CD4-positive, alpha-beta T cell treated with Interleukin-4 for 1 hour (primary cell): ENCODE data around the gene LRFN5.
"Not testable (repeated sequence)": the region's sequence is repeated elsewhere in the genome, so short reads cannot be mapped to it uniquely, and the experiment has no call there.

Experiments used
- DNase-seq, 2 donors: peaks; one replicate each; pipeline ENCODE4 v3.0.0-alpha.2; 2020 to 2022

LRFN5 gene

DNA sequence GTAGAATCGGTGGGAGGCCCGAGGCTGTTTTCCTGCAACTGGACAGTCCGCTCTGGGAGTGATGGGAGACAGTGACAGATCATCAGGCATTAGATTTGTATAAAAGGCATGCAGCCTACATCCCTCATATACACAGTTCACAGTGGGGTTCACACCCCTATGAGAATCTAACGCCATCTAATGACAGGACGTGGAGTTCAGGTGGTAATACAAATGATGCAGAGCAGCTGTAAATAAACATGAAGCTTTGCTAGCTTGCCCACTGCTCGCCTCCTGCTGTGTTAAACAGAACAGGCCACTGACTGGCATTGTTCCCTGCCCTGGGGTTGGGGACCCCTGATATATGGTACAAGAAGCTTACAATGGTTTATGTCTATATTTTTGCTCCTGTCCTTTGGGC lies 179.0 kb downstream of the LRFN5 start:
- DNase-seq = no peak

DNA sequence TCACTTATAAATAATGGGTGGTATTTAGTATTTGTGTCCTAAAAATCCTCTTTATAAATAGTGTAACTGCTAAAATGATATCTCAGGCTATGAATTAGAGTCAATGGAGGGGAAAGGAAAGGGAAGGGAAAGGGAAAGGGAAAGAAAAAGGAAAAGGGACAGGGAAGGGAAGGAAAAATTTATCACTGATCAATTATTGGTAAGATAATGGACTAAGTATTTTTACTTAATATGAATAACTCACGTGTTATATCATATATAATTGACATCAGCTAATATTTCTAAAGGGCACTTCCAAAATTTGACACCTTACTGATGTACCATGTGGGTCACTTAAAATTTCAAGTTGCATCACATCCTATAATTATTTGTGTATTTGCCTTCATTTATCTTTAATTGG lies 193.1 kb downstream of the LRFN5 start:
- no peak for DNase-seq

DNA sequence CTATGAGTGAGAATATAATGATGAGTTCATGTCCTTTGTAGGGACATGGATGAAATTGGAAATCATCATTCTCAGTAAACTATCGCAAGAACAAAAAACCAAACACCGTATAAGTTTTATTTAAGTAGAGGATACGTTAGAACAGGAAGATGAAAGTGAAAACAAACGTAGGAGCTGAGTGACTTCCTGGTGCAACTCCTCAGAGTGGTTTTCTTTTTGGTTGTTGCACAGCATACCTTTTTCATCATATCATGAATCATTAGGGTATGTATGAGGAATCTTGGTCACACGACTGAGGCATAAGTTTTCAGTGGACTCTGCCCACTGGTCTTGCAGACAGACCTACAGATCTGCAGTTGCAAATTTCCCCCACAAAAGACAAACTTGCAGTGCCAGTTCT lies 199.0 kb downstream of the LRFN5 start:
- DNase-seq = no peak

DNA sequence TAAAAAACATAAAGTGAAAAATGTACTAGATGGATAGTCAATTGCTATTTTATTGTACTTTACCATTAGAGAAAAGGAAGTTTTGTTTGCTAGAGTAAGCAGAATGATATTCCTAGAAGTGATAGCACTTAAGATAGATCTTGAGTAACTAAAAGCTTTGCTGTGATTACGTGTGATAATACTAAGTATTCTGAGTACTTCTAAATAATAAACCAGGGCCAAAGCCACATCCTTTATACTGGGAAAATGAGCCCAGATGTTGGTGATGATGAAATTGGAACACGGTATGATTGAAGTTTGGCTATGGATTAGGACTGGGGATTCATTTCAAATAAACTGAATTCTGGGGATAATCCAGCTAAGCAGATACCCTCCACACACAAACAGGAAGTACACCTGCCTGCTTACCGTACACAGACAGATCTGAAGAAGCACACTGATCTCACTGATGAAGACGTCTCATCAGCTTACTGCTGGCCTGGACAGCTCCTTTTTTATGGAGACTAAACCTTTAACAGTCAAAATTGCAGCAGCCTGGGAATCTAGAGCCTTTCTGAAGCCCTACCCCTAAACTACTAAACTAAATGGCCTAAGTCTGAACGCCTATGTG lies 199.8 kb downstream of the LRFN5 start:
- DNase-seq = no peak

DNA sequence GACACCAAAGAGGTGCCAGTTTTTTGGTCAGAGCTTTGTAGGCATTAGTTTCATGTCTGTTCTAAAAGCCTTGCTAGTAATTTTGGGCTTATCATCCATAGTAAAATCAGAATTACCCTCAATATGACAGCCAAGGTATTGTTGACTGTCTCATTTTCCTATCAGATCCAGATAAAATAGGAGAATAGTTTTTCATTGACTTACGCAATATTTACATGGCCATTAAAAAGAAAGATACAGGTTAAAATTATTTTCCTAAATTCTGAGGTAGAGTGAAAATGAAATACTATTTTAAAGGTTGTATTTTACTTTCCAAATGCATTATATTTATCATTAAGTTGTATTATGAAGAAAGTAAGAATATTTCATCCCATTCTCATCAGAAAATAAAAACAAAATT lies 203.7 kb downstream of the LRFN5 start:
- DNase-seq = no peak

DNA sequence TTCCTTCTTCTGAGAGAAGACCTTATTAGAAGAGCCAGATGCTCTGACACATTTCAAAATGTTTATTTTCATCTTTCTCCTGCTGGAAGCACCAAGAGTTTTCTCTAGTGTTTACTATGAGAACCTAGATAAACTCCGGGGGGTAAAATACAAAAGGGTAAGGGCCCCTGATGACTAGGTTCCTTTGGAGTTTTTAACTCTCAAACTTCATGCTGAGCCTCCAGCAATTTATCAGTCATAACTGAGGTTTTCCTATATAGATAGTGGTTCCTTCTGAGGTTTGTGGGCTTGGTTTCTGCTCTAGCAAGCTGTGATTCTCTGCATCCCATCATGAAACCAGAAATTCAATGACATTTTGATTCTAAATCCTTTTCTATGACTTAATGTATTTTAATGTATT lies 210.9 kb downstream of the LRFN5 start:
- no peak for DNase-seq

DNA sequence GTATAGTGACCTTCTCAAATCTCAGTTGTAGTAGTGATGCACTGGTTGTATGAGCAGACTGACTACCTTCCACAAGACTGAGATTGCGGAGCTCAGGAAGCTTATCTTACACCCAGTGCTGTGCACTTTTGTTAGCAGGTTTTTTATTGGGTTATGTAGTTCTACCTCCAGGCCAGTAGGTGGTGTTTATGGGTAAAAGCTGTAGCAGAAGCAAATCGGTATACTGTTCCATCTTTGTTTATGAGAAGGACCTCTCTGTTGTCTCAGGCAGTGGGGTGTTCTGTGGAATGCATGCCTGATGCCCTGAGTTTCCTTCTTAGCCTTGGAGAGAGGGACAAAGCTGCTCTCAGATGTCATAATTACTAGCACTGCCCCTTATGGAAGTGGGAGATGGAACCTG lies 217.8 kb downstream of the LRFN5 start:
- DNase-seq = no peak

DNA sequence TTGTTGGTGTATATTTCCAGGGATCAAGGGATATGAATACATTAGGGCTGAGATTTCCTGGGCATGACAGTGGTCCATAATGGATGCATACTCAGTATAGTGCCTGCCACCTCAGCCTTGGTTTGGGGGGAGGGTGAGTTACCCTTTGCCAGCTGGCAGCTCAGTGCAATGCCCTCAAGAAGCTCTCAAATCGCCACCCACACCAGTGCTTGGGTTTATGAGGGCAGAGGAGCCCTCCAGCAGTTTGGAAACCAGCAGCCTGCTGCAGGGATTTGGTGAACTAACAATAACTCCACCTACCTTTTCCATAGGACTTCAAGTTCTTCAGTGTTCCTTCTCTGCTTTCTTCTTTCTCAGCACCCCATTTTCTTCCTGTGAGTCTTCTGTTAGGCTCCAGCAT lies 218.9 kb downstream of the LRFN5 start:
- DNase-seq = no peak

DNA sequence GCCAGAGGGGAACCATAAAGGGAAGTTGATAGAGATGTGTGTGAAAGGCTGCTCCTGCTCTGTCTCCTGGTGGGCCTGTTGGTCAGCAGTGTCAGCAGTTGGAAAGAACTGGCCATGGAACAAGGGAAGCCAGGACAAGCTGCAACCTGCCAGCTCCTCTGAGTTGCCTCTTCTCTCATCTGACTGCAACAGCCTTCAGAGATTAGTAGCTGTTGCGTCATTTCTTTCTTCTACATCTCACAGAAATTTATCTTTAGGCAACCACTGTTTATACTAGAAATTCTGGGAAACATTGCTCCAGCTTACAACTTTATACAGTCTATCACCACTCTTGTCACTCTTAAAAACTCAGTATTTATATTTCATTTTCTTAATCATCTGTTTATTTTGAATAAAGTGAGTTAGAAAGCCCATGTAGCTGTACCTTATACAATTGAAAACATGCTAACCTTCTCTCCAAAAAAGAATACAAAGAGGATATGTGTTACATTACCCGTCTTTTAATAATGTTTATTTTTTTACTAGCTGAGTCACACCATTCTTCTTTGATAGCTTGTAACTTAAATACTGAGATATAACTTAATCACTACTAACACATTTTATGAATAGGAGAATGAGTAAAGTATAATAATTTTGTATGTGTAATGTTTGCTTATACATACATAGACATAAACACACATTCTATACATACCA lies 224.2 kb downstream of the LRFN5 start:
- no peak for DNase-seq

DNA sequence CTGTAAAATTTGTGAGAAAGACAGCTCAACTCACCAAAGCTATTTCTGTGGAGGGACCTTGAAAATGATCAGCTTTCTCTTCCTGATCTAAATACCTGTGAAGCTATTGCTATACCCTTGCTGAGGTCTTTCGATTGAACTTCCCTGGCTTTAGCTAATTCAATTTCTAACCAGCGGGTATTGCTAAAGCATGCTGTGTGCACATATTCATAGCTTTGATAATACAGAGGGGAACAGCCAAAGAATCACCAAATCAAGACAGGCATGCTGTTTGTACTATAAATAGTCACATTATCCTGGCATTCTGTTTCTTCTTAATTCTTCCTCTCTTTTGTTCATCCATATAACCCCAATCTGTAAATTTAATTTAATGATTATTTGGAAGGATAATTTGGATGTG lies 233.0 kb downstream of the LRFN5 start:
- DNase-seq = no peak

DNA sequence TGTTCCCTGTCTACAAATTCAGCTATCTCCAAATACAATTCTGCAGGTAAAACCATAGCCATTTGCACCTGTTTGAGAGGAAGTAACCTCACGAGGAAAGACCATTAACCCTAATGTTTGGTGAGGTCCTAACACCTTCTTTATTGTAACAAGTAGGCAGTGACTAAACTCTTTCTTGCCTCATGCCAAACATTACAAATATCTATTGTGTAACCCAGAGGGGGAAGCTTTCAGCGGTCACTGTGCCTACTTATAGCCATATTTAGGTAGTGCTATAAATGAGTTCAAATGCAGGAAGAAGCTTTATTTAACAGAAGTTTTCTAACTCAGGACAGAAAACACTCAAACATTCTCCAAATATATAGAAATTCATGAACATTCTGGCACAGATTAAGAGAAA lies 252.7 kb downstream of the LRFN5 start:
- no peak for DNase-seq

DNA sequence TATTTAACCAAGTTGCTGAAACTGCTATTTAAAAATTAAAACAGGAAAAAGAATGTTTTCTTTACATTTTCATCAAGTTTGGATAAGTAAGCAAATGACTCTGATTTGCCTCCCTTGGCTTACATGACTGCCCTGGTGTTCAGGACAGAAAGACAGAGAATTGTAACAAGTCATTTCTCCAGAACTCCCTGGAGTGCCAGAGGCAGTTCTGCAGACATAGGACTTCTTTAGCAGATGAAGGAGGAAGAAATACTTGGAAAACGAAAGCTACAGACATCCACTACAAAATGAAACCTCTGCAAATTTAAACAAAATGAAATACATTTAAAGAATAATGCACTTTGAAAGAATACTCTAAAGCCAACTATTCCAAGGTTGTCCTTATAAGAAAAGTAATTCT lies 253.9 kb downstream of the LRFN5 start:
- DNase-seq = no peak

DNA sequence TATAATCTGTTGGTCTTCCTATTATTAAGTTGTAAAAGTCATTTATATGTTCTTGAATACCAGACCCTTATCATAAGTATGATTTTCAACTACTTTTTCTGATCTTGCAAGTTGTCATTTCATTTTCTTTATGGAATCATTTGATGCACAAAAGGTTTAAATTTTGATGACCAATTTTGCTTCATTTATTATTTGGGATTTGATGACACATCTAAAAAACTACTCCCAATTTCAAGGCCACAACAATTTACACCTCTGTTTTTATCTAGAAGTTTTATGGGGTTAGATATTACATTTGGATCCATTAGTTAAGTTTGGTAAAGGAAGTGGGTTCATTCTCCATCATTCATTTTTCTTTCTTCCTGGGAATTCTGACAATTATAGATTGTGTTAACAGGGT lies 259.2 kb downstream of the LRFN5 start:
- DNase-seq = no peak

DNA sequence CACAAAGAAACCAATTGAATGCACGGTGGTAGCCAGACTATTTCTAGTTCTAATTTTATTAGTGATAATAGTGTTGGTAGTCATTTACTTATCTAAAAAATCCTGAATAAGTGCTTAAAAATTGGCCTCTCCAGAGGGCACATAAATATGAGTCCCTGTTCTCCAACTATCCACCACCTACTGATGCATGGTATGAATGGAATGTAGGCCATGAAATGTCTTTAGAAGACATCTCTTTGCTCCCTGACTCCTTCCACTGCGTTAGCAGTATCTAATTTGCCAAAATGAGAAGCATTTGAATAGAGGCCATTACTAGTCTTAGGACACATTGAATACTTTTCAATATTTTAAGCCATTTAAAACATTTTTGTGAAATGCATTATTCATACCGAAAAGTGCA lies 261.7 kb downstream of the LRFN5 start:
- DNase-seq = no peak

DNA sequence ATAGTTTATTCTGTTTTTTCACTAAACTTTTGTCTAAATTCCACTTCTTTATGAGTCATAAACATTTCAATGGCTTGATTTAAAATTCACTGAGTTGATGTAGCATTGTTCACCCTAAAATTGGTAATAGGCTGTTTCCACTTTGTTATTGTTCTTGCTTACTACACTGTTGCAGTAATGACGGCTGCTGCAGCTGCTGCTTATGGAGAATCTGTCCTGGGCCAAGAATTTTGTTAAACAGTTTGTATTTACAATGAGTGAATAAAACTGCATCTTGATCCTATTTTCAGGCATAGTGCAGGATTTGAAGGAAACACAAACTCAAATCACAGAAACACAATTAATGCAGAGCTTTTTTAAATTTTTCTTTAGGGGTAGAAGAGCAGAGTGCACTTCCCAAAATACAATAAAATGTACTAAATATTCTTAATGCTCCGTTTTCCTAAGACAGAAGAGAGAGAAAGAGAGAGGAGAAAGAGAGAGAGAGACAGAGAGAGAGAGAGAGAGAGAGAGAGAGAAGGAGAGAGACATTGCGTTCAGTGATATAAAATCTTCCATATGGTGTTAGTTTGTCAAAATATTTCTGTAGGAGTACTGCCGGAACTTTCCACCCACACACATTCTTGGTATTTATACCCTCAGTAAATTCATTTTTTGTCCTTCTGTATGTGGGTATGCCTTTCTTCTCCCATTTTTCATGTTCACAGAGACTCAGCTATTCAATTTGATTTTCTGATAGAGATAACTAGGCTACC lies 266.4 kb downstream of the LRFN5 start:
- DNase-seq = no peak

DNA sequence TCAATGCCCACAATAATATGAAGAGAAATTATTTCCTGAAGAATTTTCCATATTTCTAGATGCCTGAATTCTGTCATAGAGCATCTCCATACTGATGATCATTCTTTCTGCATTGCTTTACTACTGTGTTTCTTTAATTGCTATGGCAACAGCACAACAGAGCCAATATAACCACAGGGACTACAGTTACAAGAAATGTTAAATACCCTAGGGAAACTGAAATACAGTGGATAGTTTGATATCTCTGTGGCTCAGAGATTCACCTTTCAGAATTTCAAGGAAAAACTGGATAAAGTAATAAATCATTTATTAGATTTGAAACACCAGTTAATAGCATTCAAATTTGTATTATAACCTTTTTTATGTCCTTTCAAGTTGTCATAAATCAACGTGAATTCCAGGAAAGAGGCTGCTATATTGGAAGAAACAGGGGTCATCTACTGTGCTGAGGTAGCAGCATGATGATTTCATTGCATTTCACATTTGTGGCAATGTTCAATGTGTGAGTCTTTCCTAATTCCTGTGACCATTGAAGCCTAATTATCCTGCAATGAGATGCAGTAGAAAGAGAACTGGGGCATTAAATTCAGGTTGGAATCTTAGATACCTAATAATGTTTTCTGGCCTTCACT lies 267.1 kb downstream of the LRFN5 start:
- DNase-seq = no peak

DNA sequence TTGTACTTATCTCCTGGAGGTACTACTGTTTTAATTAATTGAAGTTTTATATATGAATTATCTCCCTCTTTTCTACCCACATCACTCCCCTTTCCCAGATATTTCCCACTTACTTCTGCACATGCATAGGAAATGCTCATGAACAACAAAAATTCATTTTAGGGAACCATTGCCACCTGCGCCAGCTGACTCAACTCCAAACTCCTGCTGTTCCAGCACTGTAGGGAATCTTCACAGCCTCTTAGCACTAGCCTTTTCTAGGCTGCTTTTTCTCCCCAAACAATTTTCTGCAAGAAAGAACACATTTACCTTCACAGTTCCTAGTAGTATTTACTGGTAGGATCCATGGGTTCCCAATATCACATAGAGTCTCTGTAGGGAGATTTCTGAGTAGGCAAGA lies 268.4 kb downstream of the LRFN5 start:
- DNase-seq = no peak

DNA sequence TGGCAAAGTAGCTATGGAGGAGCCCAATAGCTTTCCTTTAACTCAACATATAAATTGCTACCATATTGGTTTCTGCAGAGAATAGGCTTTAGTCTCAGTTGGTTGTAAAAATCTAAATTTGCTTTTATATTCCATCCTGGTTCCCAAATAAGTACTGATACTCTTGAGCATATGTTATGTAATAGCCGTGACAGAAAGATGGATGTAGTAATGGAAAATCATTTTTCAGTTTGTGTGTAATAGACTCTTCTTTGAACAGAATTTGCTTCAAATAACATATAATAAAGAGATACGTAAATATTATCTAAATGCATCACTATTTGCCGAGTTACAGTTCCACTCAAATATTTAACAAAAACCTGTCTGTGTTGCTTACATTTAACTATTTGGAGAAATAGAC lies 271.6 kb downstream of the LRFN5 start:
- DNase-seq = no peak

DNA sequence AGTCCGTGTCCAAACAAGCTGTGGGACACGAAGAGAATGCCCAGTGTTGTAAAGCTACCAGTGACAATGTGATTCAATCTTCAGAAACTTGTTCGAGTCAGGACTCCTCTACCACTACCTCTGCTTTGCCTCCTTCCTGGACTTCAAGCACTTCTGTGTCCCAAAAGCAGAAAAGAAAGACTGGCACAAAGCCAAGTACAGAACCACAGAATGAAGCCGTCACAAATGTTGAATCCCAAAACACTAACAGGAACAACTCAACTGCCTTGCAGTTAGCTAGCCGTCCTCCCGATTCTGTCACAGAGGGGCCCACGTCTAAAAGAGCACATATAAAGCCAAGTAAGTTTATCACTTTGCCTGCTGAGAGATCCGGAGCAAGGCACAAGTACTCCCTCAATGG lies 284.9 kb downstream of the LRFN5 start:
- DNase-seq = no peak

DNA sequence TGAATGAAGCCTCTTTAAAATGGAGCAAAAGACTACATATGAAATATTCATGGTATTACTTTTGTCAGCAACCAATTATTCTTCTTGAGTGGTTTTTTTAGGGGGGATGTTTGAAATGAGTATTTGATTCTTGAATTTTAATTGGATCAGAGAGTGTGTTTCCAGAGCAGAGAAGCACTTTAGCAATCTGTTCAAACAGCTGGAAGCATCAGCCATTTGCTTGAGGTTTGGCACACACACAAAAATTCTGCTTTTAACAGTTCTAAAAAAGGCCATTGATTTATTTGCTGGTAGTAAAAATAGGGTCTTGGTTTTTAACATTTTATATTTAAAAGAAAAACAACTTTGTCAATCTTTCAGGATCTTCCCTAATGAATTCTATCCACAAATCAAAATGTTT lies 292.7 kb downstream of the LRFN5 start:
- no peak for DNase-seq

DNA sequence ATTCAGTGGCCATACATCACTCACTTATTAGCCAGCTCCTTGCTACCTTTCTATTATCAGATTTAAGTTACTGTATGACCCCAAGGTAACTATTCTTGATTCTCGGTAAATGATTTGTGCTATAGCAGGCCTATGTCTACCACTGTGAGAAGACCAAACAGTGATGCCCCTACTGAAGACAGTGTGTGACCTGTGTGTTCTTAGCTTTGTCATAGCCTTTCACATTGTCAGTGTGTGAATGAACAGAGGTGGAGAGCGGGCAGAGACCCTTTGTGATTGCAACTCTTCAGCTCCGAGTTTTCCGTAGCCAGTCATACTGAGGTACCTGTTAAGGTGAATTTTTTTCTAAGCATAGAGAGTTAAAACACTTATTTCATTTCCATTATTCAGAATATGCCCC lies 294.0 kb downstream of the LRFN5 start:
- DNase-seq = no peak

DNA sequence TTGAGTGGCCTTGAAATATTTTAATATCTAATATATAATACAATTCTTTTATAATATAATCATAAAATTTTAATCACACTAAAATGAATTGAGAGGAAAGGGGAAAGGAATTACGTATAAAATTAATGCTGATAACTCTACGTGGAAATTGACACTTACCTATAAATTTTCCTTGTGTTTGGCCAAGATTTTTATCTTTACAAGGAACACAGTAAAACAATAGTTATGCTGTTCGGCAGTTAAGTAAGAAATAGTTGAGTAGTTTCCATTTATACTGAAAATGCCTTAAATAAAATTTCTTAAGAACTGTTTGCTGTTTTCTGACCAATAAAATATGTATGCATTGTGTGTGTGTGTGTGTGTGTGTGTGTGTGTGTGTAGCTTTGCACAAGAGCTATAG lies 294.4 kb downstream of the LRFN5 start:
- DNase-seq = no peak

DNA sequence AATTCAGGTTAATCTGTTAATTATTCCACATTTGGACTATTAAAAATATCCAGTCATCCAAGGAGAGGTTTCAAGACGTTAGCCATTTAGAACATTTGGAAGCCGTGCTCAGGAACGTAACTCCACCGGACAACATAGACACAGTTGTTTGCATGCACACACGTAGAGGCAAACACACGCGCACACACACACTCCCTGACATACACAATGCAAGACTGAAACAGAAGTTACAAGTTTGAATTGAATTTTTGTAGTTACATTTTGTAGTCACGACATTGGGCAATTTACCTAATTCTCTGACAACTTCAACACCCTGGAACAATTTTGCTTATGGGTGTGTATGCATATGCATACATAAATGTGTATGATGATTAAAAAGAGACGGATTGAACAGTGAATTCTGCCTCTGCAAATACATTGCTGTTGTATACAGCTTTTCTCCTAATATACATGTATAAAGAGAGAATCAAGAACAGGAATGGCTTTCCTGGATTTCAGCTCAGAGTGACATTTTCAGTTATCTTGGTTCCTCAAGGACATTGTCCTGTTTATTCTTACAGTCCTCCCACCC lies 298.8 kb downstream of the LRFN5 start:
- DNase-seq = no peak

DNA sequence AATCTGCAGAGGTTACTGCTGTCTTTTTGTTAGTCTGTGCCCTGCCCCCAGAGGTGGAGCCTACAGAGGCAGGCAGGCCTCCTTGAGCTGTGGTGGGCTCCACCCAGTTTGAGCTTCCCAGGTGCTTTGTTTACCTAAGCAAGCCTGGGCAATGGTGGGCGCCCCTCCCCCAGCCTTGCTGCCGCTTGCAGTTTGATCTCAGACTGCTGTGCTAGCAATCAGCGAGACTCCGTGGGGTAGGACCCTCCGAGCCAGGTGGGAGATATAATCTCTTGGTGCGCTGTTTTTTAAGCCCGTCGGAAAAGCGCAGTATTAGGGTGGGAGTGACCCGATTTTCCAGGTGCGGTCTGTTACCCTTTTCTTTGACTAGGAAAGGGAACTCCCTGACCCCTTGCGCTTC lies 304.5 kb downstream of the LRFN5 start:
- DNase-seq = not testable (repeated sequence)
